Measurements from ENCODE around the gene BEST4.
"Not testable (repeated sequence)": the region's sequence is repeated elsewhere in the genome, so short reads cannot be mapped to it uniquely, and the experiment has no call there.

BEST4 gene

DNA sequence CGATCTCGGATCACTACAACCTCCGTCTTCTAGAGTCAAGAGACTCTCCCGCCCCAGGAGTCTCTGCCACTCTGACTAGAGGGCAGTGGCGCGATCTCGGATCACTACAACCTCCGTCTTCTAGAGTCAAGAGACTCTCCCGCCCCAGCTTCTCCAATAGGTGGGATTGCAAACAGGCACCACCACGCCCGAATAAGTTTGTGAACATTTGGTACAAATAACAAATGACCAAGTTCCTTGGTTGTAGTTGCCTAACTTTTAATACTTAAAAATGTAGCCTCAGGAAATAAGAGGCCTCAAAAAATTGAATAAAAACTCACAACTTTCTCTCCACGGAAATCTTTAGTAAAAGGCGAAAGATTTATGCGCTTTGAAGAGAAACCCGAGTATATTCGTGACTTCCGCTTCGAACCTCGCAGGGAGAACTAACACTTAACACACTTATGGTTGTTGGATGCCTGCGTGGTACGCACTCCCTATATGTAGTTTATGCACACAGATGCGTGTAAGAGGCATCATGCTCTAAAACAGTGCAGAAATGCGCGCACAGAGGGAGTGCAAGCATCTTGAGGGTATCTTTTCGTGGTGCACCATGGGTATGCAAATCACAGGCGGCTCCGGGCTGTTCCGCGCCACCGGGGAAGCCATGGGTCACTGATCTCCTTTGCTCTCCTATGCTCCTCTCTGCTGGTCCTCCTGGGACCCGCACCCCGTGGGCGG, 31.8 kb upstream of the BEST4 start:
- peak; percentile 70 to 86 (median 71) for DNase-seq (ENCODE audit: low read depth in 3 of 3)

DNA sequence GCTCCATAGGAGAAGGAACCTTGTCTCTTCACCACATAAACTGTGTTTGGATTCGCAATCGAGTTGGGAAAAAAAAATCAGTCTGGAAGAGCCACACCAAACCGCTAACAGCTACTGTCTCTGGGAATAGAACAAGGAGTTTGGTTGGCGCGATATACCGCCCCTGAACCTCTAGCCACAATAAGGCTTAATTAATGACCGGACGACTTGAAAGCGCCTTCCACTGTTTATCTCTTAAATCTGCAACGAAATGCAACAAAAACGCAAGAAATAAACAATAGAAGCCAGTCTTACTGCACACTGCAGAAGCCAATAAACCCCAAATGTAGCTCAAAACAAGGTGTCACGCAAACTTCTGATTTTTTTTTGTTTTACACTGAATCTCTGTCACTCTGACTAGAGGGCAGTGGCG, 31.2 kb upstream of the BEST4 start:
- no peak for DNase-seq (ENCODE audit: low read depth in 3 of 3)

DNA sequence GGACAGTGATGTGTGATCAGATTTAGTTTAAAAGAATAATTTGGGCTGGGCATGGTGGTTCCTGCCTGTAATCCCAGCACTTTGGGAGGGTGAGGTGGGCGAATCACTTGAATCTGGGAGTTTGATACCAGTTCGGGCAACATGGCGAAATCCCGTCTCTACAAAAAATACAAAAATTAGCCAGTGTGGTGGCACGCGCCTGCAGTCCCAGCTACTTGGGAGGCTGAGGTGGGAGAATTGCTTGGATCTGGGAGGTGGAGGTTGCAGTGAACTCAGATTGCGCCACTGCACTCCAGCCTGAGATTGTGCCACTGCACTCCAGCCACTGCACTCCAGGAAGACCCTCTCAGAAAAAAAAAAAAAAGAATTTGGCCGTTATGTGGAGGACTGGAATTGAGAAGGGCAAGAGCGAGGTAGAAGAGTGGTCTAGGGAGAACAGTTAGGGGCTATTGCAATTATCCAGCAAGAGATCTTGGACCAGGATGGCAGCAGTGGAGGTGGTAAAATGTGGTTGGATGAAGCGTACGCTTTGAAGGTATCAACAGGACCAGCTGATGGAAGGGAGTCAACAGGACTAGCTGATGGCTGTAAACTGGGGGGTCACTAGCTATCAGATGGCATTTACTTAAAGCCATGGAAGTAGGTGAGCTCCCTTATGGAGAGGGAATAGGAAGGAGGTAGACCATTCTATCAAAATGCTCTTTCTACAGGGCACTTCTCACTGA, 30.0 kb upstream of the BEST4 start:
- DNase-seq (ENCODE audit: low read depth in 3 of 3) = no peak

DNA sequence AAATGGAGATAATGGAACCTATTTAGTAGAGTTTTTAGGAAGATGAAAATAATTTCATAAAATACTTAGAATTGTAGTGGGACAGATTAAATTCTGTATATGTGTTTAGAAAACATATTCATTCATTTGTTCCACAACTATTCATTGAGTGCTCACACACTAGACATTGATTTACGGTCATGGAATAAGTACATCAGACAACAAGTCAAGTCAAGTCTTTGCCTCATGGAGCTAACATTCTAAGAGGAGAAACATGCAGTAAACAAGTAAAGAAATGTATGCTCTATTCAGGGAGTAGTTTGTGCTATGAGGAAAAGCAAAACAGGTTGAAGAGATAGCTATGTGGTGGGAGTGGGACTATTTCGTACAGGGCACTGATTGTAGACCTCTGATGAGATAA, 29.3 kb upstream of the BEST4 start:
- no peak for DNase-seq (ENCODE audit: low read depth in 3 of 3)

DNA sequence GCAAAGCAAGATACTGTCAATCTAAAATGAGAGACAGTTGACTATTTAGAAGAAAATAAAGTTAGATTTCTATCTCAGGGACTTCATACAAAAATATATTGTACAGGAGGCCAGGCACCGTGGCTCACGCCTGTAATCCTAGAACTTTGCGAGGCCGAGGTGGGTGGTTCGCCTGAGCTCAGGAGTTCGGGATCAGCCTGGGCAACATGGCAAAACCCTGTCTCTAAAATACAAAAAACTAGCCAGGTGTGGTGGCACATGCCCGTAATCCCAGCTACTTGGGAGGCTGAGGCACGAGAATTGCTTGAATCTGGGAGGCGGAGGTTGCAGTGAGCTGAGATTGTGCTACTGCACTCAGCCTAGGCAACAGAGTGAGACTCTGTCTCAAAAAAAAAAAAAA, 28.0 kb upstream of the BEST4 start:
- DNase-seq (ENCODE audit: low read depth in 3 of 3) = not testable (repeated sequence)

DNA sequence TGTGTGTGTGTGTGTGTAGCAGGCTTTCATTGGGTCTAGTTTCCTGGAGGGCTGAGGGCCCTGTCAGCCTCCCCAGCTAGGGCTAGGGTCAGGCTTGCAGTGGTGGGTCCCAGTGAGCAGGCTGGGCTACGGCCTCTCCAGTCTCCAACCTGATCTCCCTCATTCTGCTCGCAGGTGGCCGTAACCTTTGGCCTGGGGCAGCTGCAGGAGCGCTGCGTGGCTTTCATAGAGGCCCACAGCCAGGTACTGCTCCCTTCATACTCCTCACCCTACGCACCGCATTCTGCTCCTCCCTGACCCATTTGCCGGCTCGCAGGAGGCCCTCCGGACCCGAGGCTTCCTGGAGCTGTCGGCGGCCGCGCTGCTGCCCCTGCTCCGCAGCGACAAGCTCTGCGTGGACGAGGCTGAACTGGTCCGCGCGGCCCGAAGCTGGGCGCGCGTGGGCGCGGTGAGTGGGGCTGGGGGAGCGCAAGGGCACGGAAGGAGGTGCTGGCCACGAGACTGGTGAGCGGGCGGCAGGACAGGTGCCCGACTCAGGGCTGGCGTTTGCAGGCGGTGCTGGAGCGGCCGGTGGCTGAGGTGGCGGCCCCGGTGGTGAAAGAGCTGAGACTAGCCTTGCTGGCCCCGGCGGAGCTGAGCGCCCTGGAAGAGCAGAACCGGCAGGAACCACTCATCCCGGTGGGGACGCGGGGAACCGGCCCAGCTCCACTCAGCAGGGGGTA, 25.0 kb upstream of the BEST4 start:
- no peak for DNase-seq (ENCODE audit: low read depth in 3 of 3)

DNA sequence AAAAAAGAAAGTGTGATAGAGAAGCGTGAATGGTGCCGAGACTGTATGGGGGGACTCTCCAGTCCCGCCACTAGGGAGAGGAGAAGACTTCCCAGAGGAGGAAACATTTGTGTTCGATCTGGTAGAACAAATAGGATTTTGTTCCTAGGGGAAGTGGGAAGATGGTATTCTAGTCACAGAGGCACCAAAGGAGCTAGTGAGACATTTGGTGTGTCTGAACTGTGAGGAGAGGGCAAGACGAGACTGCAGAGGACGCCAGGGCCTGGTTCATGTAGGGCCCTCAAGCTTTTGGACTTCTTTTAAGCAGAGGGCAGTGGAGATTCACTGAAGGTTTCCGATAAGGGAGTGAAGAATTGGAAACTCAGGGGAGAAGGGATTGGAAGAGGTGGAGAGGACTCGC, 23.3 kb upstream of the BEST4 start:
- DNase-seq (ENCODE audit: low read depth in 3 of 3) = no peak

DNA sequence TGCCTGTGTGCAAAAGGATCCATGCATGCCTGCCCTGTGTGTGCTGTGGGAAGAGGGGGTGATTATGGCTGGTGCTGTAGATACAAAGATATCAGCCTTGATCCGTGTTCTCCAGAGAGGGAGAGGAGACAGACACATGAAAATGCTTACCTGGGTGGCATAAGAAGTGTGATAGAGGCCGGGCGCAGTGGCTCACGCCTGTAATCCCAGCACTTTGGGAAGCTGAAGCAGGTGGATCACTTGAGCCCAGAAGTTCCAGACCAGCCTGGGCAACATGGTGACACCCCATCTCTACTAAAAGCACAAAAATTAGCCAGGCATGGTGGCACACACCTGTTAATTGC, 22.8 kb upstream of the BEST4 start:
- not testable (repeated sequence) for DNase-seq (ENCODE audit: low read depth in 3 of 3)

DNA sequence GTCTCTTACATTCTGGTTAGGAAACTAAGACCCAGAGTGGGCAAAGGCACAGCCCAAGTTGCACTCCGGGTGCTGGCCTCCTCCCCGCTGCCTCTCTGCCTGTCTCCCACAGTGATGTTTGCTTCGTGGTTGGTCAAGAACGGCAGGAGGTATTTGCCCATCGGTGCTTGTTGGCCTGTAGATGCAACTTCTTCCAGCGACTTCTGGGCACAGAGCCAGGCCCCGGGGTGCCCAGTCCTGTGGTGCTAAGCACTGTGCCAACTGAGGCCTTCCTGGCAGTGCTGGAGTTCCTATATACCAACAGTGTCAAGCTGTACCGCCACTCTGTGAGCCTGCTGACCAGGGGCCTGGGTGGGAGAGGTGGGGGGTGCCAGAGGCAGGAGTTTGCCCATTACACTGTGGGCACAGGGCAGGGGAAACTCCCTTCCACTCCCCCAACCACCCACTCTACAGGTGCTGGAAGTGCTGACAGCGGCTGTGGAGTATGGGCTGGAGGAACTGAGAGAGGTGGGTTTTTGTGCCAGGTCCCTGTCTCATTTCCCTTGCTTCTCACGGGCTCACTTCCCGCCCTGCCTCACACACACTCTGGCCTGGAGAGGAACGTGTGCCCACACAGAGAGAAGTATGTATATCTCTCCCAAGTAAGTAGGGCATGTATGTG, 22.3 kb upstream of the BEST4 start:
- no peak for DNase-seq (ENCODE audit: low read depth in 3 of 3)

DNA sequence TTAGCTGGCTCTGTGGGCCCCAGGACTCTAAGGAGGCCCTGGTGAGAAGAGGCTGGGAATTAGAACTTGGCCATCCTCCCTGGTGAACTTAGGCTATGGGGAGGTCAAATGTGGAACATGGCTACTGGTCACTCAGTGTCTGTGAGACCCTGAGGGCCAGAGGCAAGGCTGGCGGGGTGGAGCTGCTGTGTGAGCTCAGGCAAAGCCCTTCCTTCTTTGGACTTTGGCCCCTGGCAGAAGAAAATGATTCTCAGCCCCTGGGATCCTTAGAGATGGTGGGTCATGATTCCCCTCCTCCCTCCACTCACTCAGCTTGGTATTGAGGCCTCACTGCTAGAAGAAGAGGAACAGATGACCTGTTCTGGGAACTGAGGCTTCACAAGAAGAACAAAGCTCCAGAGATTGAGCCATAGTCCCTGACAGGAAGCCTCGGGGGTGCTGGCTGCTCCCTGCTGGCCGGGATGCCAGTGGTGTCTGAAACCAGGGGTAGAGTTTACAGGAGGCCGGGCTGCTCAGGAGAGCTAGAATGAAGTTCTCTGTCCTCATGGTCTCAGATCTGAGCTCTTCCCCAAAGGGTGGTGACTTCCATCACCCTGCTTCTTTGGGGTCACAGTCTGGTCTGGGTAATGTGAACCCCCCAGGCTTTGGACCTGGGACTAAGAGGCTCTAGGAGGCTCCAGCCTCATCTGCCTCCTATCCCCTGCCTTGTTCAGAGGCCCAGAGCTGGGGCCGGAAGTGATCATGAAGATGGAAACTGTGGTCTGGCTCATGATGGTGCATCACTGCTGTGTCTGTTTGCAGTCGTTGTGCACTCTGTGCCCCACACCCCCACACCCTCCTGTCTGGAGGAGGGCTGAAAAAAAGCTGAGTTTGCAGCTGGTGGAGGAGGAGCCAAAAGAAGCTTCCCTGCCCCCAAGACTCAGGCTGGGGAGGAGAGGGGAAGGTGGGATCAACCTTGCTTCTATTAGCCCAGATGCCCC, 21.3 kb upstream of the BEST4 start:
- peak; percentile 78 to 86 (median 82) for DNase-seq (ENCODE audit: low read depth in 3 of 3)

DNA sequence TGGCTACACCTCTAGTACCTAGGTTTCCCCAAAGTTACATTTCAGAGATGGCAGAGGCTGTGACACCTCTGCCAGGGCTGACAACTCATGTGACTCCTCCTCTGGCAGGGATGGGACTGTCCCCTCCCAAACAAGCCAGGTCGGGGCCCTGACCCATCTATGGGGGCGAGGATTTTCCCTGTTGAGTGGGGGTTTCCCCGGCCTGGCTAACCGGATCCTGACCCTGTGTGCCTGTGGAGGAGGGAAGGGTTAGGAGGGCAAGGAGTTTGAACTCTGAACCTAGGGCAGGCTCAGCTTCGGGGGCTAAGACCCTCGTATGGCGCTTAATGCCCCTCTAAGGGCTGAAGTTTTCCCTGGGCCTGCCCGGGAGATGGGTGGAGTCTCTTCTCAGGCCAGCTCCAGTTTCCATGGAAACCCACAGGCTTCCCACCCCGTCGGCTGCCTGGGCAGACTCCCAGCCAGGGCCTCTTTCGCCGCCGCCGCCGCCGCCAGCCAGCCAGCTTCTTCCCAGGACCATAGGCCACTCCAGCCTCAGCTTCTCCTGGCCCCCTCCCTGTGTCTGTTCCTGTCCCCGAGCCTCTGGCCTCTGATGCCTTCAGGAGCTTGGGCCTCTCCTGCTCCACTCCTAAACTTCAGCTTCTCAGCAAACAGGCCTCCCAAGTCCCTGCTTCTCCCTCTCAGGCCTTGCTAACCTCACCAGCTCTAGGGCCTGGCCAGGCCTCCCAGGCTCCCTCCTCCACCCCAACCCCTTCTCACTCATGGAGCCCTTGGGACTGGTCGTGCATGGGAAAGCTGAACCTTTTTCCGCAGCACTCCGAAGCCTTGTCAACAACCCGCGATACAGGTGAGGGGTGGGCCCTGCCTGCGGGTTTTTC, 20.3 kb upstream of the BEST4 start, which contains the start of gene BTBD19:
TSS of gene BTBD19 (plus strand) at position 461 of the 875 bp plus-strand sequence. CDS start at position 759, 298 bp downstream.
- peak; percentile 71 to 77 (median 76) for DNase-seq (ENCODE audit: low read depth in 3 of 3)

DNA sequence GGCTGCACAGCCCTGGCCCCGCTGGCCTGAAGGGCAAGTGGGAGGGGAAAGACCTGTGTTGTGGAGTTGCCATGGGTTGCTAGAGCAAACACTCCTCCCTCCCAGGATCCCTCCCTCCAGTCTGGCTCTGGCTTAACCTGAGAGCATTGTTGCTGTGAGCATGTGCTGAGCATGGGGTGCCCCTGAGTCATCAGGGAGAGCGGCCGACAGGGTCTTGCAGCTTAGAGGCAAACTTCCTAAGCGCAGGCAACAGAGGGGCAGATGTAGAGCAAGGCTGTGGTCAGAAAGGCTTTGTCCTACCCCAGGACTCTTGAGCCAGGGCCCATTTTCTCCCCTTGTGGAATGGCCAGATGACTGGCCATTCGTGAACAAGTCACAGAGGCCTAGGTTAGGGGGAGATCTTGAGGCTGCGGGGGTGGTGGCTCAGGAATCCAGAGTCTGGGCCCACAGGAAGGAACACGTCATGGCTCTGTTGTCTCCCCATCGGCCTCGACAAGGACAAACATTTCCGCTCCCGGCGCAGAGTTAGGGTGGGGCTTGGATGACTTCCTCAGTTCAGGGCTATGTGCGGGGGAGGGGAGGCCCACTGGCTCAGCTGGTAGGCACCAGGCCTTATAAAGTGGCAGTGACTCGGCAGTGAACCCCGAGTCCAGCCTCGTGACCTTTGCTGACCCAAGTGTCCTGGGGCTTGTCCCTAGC, 19.5 kb upstream of the BEST4 start:
- DNase-seq (ENCODE audit: low read depth in 3 of 3) = peak; percentile 83 to 88 (median 85)

DNA sequence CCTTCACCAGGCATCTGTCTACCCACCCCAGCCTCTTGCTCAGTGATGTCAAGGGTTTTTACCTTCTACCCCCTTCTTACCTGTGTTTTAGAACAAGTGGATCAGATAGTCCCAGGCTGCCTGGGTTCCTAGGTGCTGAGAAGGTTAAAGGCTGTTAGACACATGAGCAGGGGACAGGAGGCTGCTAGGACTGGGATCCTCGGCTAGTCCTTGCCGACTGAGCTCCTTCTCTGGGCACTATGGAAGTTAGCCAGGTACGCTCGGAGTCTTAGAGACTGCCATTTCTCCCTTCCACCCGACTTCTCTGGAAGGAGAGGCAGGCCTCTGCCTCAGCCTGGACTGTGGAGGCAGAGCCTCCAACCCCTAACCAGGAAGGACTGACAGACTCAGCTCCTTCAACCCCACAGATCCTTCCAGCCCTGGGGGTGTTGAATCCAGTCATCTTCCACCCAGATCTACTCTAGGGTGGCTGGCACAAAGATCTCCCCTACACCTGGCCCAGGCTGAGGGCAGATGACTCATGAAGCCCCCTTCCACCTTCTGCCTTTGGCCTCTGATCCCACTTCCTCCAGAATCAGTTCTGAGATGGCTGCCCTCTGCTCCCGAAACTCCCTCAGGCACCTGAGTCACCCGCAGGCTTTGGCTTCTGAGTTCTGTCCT, 18.9 kb upstream of the BEST4 start, which contains the start of gene DYNLT4:
TSS of gene DYNLT4 (minus strand) at position 648 of the 660 bp plus-strand sequence. CDS start 683 bp downstream, outside the sequence.
- no peak for DNase-seq (ENCODE audit: low read depth in 3 of 3)

DNA sequence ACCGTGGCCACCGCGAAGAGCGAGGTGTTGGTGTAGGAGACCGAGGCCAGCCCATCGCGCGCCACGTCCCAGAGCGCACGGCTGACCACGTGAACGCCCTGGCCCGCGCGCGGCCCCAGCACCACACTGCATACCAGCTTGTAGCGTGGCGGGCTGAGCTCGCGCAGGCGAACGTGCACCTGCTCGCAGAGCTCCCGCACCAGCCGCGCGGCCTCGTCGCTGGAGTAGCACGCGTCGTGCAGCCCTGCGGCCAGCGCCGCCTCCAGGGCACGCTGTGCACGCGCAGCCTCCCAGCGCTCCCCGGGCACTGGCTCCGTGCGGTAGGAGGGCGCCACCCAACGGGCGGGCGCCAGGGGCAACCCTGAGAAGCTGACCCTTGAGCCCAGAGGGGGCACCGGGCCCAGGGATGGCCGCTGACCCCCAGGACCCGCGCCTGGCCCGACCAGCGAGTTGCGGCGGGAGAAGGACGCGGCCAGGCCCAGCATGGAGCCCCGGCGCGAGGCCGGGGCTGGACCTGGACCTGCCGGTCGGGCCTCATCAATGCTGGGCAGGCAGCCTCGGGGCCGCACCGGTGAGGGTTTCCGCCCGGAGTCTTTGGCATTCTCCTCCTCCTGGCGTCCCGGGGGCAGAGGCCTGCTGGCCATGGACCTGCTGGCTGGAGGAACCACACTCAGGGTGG, 18.2 kb upstream of the BEST4 start:
- no peak for DNase-seq (ENCODE audit: low read depth in 3 of 3)

DNA sequence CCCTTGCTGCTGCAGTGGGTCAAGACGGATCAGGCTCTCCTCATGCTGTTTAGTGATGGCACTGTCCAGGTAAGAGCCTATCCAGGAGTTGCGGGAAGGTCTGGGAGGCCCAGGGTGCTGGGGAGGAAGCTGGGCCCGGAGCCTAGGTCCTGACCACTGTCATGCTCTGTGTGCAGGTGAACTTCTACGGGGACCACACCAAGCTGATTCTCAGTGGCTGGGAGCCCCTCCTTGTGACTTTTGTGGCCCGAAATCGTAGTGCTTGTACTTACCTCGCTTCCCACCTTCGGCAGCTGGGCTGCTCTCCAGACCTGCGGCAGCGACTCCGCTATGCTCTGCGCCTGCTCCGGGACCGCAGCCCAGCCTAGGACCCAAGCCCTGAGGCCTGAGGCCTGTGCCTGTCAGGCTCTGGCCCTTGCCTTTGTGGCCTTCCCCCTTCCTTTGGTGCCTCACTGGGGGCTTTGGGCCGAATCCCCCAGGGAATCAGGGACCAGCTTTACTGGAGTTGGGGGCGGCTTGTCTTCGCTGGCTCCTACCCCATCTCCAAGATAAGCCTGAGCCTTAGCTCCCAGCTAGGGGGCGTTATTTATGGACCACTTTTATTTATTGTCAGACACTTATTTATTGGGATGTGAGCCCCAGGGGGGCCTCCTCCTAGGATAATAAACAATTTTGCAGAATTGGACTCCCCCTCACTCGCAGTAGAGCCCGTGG, 17.5 kb upstream of the BEST4 start:
- no peak for DNase-seq (ENCODE audit: low read depth in 3 of 3)

DNA sequence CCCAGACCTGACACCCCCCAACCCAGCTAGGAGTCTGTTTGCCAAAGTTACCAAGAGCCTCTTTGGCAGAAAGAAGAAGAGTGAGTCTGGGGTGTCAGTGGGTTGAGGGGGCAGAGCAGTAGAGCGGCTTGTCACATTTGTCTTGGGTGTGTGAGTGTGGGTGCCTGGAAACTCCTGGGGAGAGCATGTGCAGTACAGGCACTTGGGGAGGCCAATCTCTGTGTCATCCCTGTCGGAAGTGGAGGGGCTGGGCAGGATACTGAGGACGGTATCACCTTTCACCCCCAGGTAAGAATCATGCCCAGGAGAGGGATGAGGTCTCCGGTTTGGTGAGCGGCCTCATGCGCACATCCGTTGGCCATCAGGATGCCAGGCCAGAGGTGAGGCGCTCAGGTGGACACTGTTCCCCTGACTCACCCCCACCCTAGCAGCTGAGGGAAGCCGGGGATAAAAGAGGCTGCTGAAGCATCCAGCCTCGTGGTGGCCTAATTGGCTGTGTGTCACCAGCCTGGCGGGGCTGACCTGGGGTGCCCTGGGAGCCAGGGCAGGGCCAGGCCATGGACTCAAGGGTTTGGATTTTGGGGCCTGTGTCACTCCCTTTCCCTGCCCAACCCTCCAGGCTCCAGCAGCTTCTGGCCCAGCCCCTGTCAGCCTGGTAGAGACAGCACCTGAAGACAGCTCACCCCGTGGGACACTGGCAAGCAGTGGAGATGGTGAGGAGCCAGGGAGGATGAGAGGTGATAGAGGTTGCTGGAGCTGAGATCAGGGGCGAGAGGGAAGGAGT, 15.5 kb upstream of the BEST4 start:
- no peak for DNase-seq (ENCODE audit: low read depth in 3 of 3)

DNA sequence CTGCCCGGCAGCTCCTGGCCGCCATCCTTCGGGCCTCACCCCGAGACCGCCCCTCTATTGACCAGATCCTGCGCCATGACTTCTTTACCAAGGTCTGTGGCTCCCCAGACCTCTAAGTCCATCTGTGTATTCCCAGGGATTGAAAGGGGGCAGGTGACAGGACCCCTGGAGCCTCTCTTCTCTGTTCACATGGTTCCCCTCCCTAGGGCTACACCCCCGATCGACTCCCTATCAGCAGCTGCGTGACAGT, 15.0 kb upstream of the BEST4 start:
- no peak for DNase-seq (ENCODE audit: low read depth in 3 of 3)
